ENCODE results near the gene DCLK2.

Gene DCLK2

DNA sequence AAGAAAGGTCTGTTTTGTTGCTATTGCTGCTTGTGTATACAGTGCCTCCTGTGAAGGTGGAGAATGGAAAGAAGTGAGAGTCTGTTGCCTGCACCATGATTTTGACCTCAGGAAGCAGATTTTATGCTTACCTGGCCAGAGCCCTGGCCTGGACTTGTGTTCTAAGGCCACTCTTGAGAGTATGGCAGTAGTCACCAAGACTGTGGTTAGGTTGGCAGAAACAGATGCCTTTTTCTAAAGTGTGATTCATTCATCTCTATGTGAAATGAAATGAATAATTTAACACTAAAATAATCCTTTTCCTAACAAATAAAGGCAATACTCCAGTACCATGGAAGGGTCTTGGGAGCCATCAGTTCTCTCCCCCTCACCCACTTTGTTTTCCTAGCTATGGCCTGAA is 161.8 kb downstream of the DCLK2 start:
- DNase-seq (ENCODE audit: low read depth in 3 of 3): no peak

- DNase-seq (ENCODE audit: low read depth in 3 of 3): no peak
These were observed 164.7 kb downstream of the DCLK2 start for GRCh38 chr4:150242820-150243458.

GRCh38 chr4:150243932-150244331 is 165.7 kb downstream of the DCLK2 start:
- no peak for DNase-seq (ENCODE audit: low read depth in 3 of 3)

DNA sequence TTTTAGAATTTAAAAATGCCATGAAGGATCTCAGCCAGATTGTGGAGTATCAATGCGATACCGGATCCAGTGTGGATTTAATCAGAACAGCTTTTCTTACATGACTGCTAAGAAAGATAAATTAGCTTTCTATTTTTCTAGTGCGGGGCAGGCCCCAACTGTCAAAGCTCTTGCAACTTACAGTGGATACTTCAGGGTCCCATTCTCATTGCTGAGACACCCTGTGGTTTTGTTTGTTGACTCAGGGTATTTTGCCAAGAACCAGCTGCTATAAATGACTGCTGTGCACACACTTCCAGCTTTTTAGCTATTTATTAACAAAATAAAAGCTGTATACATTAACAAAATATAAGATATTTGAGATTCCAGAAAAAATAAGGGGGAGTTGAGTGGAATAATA is 166.4 kb downstream of the DCLK2 start:
- DNase-seq (ENCODE audit: low read depth in 3 of 3): no peak

DNA sequence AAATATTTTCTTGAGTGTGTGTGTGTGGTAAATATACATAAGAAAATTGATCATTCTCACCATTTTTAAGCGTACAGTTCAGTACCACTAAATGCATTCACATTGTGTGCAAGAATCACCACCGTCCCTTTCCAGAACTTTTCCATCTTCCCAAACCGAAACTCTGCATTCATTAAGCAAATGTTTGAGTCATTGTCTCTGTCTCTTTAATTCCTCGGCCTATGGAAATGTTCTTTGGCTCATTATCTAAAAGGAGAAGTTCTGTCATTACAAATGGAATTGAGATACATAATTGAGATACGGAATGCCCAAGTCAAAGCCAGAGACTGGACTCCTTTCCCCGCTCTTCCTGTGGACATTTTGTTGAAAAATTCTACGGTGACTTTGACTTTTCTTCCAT is 168.9 kb downstream of the DCLK2 start:
- no peak for DNase-seq (ENCODE audit: low read depth in 3 of 3)

- no peak for DNase-seq (ENCODE audit: low read depth in 3 of 3)
These were observed 169.9 kb downstream of the DCLK2 start for GRCh38 chr4:150248181-150248580.

DNA sequence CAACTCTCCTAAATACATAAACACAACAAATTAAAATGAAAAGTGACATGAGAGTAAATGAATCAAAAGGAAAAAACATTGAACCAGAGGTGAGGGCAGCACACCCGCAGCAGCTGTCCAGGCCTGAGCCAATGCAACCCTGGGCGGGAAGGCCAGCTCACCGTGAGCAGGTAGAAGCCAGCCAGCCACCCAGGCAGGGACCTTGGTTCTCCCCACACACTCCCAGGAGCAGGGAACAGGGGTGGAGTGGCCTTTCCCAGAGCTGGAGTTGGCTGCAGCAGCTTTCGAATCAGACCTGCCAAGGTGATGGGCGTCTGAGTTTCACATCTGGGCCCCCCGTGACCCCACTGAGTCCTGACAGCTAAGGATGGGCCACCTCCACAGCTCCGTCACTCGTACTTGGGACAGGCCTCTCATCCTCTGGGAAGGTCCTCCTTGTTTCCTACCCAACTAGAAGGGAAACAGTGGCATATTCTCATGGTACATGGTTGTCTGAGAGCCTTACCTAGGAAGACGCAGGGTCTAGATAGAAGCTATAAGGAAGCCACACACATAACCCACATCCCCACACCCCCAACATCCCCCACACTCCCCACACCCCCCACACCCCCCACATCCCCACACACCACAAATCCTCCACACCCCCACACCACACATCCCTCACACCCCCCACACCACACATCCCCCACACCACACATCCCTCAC is 172.2 kb downstream of the DCLK2 start:
- DNase-seq (ENCODE audit: low read depth in 3 of 3): no peak

DNA sequence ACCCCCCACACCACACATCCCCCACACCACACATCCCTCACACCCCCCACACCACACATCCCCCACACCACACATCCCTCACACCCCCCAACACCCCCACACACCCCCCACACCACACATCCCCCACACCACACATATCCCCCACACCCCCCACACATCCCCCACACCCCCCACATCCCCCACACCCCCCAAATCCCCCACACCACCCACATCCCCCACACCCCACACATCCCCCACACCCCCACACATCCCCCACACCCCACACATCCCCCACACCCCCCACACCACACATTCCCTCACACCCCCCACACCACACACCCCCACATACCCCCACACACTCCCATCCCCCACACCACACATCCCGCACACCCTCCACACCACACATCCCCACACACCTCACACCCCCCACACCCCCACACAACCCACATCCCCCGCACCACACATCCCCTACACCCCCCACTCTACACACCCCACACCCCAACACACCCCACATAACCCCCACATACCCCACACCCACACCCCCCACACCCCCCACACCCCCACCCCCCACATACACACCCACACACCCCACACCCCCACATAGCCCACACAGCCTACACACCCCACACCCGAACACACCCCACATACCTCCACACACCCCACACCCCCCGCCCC is 172.9 kb downstream of the DCLK2 start:
- DNase-seq (ENCODE audit: low read depth in 3 of 3): no peak

DNA sequence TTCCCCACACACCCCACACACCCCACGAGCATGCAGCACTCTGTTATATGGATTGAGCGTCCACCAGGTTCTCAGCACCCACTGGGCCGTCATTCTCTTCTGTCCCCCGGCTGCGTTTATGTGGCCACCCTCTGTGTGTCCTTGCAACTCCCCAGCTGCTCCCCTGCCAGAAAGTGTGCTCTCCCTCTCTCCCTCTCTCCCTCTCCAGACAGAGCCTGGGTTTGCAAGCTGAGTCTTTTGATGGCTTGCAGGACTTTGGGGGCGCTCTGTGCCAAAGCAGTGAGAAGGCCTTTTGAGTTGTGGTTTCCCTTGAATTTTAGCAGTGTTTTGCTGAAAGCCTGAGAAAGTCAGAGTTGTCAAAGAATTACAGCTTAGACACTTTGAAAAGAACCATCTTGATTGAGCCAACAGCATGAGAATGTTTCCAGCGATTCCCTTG is 173.5 kb downstream of the DCLK2 start:
- DNase-seq (ENCODE audit: low read depth in 3 of 3): no peak

GRCh38 chr4:150252306-150252705 is 174.1 kb downstream of the DCLK2 start:
- no peak for DNase-seq (ENCODE audit: low read depth in 3 of 3)

- DNase-seq (ENCODE audit: low read depth in 3 of 3): no peak
These were observed 174.5 kb downstream of the DCLK2 start for GRCh38 chr4:150252741-150253140.

- no peak for DNase-seq (ENCODE audit: low read depth in 3 of 3)
These were observed 175.2 kb downstream of the DCLK2 start for GRCh38 chr4:150253416-150253815.

DNA sequence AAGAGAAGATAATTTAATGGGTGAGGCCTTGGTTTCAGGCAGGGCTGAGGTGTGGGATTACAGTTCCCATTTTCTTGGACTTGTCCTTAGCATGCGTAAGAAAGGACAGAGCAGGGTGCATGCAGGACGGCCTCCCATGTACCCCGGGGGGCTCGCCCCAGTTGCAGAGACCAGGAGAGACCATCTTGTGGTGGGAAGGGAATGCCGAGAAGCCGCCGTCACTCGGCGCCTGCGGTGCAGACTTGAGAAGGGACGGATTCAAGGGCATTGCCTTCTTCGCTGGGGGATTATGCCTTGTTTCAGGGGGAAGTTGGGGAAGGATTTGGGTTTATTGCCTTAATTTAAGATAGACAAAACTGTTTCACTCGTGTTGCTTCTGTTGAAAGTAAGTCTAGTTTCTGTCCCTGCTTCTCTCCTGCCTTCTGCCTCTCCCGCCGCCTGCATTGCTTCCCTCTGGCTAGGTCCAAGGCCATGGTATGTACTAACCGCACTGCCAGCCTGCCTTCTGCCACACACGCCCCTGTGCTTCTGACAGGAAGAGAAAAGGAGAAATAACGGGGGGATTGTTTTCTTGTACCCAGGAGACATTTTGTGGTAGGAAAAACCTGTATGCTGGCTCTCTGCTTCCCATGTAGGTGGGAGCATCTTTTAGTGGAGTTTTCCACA is 175.9 kb downstream of the DCLK2 start:
- no peak for DNase-seq (ENCODE audit: low read depth in 3 of 3)

GRCh38 chr4:150255610-150256224 is 177.5 kb downstream of the DCLK2 start:
- no peak for DNase-seq (ENCODE audit: low read depth in 3 of 3)

- no peak for DNase-seq (ENCODE audit: low read depth in 3 of 3)
These were observed 178.0 kb downstream of the DCLK2 start for GRCh38 chr4:150256225-150256620.

DNA sequence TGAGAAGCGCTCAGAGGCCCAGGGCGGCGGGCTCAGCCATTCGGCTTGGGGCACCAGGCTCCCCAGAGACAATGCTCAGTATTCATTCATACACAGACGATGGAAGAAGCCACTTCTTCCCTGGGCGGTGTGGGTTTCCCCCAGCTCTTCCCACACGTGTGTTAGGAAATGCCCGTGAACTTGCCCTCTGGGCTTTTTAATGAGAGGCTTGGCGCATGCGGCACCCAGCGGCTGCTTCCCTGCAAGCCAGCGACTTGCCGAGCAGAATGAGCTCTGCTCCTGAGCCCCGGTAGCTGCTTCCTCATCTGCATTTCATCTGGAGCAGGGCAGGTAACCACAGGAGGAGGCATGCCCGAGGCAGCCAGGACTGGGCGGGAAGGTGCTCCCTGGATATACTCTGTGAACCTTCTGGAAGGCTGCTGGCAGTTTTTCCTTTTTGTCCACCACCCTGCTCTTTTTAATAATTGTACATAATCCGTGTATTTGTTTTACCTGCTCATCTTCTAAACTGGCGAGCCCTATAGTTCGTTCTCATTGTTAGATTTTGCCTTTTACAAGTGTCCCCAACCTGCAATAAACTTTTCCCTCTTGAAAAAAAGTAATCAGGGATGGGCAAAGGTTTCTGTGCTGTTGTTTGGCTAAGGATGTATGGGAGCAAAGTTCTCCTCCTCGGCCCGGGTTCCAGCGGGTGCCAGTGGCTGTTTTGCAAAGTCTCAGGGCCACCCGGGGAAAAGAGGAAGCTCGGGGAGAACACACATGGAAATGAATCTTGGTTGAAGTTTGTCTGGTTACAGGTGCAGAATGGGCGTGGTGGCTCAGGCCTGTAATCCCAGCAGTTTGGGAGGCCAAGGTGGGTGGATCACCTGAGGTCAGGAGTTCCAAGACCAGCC is 178.8 kb downstream of the DCLK2 start:
- no peak for DNase-seq (ENCODE audit: low read depth in 3 of 3)

DNA sequence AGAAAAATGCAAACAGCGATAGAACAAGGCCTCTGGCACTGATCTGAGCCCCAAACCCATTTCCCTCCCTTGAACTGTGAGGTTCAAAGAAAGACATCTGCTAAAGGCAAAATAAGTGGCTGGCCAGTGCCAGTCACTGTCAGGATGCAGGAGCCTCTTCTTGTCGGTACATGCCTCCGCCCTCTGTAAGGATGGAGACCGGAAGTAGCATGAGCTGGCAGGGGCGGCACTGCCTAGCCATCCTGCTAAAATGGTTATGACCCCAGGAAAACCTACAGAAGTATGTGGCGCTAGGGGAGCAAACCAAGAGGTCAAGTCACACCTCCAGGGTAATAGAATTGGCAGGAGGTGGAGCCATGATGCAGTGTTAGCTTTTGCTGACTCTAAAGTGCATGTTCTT is 180.3 kb downstream of the DCLK2 start:
- no peak for DNase-seq (ENCODE audit: low read depth in 3 of 3)

GRCh38 chr4:150259861-150260567 is 181.8 kb downstream of the DCLK2 start:
- no peak for DNase-seq (ENCODE audit: low read depth in 3 of 3)

DNA sequence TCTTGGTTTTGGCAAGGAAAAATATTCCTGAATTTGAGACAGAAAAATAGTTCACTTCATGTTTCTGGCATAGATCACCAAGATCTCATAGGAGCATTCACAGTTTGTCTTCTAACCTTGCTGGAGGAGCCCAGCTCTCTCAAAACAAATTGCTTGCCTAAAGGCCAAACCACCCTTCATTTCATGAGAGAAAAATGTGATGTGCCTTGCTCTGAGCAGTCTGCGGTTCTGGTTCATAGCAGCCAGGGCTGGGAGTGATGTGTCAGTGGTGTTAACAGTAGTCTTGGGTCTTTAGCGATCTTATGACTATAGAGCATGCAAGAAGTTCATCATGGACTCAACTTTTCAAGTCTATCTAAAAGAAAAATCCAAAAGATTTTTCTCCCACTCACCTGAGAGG is 183.3 kb downstream of the DCLK2 start:
- DNase-seq (ENCODE audit: low read depth in 3 of 3): no peak

GRCh38 chr4:150262611-150263010 is 184.4 kb downstream of the DCLK2 start:
- DNase-seq (ENCODE audit: low read depth in 3 of 3): no peak

Measured in stimulated activated CD4-positive, alpha-beta T cell treated with anti-CD3 and anti-CD28 coated beads, TNF-alpha, amount 100 ng/mL, for 24 hours (primary cell).